ENCODE data around the gene HBA2. TPM values are rescaled to one million over a fixed set of nuclear protein-coding genes. Genes with fewer than 3 reads are reported as not detected.
"Not testable (repeated sequence)": the region's sequence is repeated elsewhere in the genome, so short reads cannot be mapped to it uniquely, and the experiment has no call there.

The HBA2 gene
- total RNA-seq, 1 experiment from 2014 or later: not detected

DNA sequence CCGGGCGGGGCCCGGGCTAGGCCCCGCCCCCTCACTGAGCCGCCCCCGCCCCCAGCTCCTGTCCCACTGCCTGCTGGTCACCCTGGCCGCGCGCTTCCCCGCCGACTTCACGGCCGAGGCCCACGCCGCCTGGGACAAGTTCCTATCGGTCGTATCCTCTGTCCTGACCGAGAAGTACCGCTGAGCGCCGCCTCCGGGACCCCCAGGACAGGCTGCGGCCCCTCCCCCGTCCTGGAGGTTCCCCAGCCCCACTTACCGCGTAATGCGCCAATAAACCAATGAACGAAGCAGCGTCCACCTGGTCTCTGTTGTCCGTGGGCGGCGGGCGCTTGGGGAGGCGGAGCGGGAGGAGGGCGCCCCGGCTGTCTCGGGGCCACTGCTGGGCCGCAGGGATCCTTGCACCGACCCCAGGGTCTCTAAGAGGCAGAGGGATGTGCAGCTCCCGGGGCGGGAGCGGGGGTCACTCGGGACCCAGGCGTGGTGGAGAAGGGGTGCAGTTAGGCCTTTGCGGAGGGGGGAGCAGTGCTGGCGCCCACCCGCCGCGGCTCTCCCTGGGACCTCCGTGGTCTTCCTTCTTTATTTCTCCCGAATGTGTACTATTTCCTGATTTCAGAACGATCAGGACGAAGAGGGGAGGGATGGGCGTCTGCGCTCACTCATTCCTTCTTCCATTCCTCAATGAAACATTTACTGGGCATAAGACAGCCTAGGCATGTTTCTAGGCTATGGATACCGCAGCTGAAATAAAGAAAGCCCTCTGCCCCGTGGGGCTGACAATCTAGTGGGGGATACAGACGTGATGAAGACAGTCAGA, 18.3 kb upstream of the HBA2 start:
- DNase-seq (ENCODE audit: low read depth): peak; percentile 13

DNA sequence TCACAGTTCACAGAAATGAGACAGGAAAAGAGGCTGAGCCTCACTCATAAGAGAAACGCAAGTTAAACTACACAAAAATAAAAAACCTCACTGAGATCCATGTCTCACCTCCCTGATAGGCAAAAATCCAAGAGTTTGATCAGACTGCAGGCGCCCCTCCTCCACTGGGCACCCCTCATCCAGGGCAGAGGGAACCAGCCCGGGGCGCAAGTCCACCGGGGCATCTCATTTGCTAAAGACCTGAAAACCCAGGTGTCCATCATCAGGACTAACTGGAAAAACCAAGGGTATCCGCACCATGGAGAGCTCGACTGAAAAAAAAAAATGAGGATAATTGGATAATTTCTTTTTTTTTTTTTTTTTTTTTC, 17.7 kb upstream of the HBA2 start:
- DNase-seq (ENCODE audit: low read depth): no peak

DNA sequence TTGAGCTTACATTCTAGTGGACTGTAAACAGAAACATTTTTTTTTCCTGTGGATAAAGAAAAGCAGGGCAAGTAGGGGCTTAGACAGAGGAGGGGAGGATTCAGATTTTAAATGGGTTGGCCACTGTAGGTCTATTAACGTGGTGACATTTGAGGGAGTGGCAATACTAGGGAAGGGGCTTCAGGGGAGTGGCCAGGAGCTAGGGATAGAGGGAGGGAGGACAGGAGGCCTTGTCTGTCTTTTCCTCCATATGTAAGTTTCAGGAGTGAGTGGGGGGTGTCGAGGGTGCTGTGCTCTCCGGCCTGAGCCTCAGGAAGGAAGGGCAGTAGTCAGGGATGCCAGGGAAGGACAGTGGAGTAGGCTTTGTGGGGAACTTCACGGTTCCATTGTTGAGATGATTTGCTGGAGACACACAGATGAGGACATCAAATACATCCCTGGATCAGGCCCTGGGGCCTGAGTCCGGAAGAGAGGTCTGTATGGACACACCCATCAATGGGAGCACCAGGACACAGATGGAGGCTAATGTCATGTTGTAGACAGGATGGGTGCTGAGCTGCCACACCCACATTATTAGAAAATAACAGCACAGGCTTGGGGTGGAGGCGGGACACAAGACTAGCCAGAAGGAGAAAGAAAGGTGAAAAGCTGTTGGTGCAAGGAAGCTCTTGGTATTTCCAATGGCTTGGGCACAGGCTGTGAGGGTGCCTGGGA, 13.4 kb upstream of the HBA2 start:
- no peak for DNase-seq (ENCODE audit: low read depth)

DNA sequence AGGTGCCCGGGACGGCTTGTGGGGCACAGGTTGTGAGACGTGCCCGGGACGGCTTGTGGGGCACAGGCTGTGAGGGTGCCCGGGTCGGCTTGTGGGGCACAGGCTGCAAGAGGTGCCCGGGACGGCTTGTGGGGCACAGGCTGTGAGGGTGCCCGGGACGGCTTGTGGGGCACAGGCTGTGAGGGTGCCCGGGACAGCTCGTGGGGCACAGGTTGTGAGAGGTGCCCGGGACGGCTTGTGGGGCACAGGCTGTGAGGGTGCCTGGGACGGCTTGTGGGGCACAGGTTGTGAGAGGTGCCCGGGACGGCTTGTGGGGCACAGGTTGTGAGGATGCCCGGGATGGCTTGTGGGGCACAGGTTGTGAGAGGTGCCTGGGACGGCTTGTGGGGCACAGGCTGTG, 12.4 kb upstream of the HBA2 start:
- not testable (repeated sequence) for DNase-seq (ENCODE audit: low read depth)

DNA sequence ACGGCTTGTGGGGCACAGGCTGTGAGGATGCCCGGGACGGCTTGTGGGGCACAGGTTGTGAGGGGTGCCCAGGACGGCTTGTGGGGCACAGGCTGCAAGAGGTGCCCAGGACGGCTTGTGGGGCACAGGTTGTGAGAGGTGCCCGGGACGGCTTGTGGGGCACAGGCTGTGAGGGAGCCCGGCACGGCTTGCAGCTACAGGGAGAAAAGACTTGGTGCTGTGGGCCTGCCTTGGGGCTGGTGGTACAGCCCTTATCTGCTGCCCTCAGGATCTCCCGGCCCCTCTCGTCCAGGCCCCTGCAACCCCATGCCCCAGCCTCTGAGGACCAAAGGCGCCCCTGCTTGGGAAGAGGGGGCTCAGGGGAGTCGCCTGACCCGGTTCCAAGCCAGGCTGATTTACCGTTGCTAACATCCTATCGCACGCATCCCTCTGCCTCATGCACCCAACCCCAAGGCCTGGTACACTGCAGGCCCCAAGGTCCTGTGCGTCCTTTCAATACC, 11.9 kb upstream of the HBA2 start:
- DNase-seq (ENCODE audit: low read depth): no peak

DNA sequence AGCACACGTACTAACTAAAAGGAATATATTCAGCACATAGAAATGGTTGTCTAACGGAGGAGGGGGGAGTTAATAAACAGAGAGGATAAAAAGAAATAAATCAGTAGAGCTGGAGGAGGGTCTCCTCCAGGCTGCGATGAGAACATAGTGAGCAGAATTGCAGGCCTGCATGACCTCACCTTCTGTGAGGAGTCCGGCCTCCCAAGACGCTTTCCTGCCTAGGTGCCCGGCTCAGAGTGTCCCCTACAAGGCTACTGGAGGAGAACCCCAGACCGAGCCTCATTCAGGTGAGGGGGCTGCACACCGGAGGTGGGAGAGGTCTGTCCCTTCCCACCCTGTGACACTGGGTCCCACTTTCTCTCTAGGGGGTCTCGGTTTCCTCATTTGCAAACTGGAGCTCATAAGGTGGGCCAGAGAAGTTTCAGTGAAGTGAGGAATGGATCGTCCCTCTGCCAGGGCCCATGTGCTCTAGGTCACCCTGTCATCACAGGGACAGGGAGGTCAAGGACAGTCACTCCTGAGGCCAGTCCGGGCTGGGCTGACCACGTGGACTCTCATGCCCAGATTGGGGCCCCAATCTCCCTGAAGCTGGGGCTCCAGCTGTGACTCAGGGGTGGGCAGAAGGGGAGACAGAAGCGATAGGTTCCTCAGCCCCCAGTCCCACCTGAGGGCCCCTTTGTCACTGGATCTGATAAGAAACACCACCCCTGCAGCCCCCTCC, 10.2 kb upstream of the HBA2 start:
- no peak for DNase-seq (ENCODE audit: low read depth)

DNA sequence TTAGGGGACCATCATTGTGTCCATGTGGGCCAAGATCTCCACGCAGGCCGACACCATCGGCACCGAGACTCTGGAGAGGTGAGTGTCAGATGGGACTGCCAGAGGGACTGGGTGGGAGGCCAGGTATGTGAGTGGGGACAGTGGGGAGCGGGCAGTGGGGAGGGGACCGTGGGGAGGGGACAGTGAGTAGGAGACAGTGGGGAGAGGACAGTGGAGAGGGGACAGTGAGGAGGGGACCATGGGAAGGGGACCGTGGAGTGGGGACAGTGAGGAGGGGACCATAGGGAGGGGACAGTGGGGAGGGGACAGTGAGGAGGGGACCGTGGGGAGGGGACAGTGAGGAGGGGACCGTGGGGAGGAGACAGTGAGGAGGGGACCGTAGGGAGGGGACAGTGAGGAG, 9.5 kb upstream of the HBA2 start:
- DNase-seq (ENCODE audit: low read depth): not testable (repeated sequence)

DNA sequence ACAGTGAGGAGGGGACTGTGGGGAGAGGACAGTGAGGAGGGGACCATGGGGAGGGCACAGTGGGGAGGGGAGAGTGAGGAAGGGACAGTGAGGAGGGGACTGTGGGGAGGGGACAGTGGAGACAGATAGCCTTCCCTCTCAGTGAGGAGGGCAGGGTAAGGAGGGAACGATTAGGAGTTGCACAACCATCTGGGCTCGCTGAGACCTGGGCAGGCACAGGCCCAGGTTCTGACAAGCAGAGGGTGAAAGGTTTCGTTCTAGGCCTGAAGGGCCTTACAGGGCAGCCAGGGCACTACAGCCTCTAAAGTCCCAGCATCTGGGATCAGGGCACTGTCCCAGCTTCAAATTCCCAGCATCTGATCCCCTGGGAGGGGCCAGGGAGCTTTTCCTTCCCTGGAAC, 9.0 kb upstream of the HBA2 start:
- not testable (repeated sequence) for DNase-seq (ENCODE audit: low read depth)

DNA sequence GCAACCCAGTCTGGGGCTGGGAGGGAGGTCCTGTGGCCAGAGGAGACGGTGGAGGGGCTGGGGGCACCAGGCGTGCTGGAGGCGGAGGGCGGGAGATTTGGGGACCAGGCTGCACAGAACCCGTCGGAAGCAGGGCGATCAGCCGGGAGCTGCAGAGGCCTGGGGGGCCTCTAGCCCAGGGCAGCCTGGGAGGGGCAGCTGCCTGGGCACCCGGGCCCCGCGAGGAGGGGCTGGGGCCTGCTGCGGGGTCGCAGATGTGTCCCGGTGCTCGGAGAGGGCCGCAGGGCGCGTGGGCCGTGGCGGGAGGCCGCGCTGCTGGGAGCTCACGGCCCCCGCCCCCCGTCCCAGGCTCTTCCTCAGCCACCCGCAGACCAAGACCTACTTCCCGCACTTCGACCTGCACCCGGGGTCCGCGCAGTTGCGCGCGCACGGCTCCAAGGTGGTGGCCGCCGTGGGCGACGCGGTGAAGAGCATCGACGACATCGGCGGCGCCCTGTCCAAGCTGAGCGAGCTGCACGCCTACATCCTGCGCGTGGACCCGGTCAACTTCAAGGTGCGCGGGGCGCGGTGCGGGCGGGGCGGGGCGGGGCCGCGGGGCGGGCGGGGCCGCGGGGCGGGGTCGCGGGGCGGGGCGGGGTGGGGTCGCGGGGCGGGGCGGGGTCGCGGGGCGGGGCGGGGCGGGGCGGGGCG, 8.4 kb upstream of the HBA2 start:
- not testable (repeated sequence) for DNase-seq (ENCODE audit: low read depth)

DNA sequence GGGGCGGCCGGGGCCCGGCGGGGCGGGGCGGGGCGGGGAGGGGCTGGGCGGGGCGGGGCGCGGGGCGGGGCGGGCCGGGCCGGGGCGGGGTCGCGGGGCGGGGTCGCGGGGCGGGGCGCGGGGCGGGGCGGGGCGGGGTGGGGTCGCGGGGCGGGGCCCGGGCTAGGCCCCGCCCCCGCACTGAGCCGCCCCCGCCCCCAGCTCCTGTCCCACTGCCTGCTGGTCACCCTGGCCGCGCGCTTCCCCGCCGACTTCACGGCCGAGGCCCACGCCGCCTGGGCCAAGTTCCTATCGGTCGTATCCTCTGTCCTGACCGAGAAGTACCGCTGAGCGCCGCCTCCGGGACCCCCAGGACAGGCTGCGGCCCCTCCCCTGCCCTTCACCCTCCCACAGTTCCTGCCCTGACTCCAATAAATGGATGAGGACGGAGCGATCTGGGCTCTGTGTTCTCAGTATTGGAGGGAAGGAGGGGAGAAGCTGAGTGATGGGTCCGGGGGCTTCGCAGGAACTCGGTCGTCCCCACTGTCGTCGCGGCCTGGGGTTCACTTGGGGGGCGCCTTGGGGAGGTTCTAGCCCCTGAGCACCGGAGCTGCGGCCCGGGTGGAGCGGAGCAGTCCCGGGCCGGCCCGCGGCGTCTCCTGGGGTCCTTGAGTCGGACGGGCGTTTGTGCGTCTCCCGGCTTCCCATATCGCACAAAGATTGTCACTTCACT, 7.7 kb upstream of the HBA2 start:
- no peak for DNase-seq (ENCODE audit: low read depth)

DNA sequence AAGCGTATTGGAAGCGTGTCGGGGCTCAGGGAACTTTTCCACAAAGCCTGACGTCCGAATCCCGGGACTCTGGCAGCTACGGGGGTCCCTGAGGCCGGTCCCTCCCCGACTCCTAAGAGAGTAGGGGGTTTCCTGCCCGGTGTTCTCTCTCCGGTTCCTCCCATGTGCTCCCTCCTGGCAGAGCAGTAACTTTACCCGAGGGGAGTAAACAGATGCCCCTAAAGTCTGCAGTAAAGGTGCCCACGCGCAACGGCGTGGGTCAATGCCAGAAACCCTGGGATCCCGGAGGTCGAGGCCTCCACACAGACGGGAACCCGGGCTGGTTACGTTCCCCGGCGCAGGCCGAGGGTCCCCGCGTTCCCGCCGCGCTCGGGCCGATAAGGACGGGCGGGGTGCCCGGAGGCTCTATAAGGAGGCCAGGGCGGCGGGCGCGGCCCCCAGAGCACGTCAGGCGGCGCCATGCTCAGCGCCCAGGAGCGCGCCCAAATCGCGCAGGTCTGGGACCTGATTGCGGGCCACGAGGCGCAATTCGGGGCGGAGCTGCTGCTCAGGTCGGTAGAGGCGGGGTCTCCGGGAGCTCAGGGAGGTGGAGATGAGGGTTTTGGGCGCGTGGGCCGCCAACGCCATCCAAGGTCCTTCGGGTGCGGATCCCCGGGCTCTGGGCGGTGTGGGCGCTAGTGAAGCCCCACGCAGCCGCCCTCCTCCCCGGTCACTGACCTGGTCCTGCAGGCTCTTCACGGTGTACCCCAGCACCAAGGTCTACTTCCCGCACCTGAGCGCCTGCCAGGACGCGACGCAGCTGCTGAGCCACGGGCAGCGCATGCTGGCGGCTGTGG, 6.9 kb upstream of the HBA2 start, which contains the start of gene HBM:
Gene HBM (plus strand): TSS at position 440 of the 836 bp plus-strand sequence. CDS start 20 bp downstream, at position 460.
- DNase-seq (ENCODE audit: low read depth): no peak

DNA sequence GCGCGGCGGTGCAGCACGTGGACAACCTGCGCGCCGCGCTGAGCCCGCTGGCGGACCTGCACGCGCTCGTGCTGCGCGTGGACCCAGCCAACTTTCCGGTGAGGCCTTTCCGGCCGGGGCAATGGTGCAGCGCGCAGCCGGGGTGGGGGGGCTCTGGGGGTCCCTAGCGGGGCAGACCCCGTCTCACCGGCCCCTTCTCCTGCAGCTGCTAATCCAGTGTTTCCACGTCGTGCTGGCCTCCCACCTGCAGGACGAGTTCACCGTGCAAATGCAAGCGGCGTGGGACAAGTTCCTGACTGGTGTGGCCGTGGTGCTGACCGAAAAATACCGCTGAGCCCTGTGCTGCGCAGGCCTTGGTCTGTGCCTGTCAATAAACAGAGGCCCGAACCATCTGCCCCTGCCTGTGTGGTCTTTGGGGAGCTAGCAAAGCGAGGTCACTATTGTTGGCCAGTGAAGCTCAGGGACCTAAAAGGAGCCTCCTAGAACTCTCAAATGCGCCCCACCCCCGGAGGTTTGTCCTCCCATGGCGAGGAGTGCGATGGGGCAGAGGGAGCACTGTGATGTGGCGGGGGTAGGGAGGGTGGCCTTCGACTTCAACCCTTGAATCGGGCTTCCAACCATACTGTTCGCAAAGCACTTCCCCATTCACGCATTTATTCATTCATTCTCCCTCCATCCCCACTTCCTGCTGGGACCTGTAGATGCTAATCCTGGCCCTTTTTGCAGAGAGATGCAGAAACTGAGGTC, 6.1 kb upstream of the HBA2 start:
- DNase-seq (ENCODE audit: low read depth): no peak

DNA sequence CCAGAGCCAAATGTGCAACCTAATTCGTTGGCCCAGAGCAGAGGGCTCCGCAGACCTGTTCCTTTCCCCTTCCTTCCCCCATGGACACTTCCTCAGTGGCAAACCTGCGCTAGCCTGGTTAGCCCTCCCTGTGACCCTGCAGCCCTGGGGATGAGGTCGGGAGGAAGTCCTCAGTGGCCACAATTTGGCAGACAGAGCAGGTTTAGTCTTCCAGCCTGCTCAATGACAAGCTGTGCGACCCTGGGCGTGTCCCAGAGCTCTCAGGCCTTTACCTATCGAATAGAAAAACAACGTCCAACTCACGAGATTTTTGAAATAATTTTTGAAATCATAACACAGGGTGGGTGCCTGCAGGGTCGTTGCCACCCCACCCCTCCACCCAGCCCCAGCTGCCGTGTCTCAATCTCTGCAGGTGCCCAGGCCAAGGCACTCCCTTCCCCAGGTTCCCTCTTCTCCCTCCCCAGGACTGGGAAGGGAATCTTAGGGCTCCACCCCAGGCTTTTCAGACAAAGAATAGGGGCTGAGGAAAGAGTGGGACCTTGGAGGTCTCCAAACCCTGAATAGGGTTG, 5.5 kb upstream of the HBA2 start:
- no peak for DNase-seq (ENCODE audit: low read depth)

DNA sequence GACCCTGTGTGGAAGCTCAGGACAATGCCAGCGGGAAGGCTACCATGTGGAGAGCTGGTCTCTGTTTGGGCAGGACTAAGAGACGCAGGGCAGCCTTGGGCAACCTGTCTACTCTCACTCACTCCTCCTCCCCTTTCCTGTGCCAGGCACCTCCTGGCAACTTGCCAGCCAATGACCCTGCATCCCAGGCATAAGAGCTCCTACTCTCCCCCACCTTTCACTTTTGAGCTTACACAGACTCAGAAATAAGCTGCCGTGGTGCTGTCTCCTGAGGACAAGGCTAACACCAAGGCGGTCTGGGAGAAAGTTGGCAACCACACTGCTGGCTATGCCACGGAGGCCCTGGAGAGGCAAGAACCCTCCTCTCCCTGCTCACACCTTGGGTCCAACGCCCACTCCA, 4.3 kb upstream of the HBA2 start:
- no peak for DNase-seq (ENCODE audit: low read depth)

DNA sequence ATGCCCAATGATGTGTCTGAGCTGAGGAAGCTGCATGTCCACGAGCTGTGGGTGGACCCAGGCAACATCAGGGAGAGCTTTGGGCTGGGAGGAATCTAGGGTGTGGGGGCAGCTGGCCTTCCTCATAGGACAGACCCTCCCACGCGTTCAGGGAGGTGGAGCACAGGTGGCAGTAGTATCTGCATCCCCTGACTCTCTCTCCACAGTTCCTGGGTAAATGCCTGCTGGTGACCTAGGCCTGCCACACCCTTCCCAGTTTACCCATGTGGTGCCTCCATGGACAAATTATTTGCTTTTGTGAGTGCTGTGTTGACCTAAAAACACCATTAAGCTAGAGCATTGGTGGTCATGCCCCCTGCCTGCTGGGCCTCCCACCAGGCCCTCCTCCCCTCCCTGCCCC, 3.7 kb upstream of the HBA2 start:
- DNase-seq (ENCODE audit: low read depth): no peak

DNA sequence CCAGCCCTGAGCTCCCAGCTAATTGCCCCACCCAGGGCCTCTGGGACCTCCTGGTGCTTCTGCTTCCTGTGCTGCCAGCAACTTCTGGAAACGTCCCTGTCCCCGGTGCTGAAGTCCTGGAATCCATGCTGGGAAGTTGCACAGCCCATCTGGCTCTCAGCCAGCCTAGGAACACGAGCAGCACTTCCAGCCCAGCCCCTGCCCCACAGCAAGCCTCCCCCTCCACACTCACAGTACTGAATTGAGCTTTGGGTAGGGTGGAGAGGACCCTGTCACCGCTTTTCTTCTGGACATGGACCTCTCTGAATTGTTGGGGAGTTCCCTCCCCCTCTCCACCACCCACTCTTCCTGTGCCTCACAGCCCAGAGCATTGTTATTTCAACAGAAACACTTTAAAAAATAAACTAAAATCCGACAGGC, 2.6 kb upstream of the HBA2 start:
- not testable (repeated sequence) for DNase-seq (ENCODE audit: low read depth)

DNA sequence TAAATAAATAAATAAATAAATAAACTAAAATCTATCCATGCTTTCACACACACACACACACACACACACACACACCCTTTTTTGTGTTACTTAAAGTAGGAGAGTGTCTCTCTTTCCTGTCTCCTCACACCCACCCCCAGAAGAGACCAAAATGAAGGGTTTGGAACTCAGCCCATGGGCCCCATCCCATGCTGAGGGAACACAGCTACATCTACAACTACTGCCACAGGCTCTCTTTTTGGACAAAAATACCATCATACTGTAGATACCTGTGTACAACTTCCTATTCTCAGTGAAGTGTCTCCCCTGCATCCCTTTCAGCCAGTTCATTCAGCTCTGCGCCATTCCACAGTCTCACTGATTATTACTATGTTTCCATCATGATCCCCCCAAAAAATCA, 1.9 kb upstream of the HBA2 start:
- DNase-seq (ENCODE audit: low read depth): no peak

DNA sequence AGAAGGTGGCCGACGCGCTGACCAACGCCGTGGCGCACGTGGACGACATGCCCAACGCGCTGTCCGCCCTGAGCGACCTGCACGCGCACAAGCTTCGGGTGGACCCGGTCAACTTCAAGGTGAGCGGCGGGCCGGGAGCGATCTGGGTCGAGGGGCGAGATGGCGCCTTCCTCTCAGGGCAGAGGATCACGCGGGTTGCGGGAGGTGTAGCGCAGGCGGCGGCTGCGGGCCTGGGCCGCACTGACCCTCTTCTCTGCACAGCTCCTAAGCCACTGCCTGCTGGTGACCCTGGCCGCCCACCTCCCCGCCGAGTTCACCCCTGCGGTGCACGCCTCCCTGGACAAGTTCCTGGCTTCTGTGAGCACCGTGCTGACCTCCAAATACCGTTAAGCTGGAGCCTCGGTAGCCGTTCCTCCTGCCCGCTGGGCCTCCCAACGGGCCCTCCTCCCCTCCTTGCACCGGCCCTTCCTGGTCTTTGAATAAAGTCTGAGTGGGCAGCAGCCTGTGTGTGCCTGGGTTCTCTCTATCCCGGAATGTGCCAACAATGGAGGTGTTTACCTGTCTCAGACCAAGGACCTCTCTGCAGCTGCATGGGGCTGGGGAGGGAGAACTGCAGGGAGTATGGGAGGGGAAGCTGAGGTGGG, 657 bp downstream of the HBA2 start:
- DNase-seq (ENCODE audit: low read depth): not testable (repeated sequence)

Measured in LHCN-M2 (cell line).